ENCODE data around the gene INPP5A. TPM values are rescaled to one million over a fixed set of nuclear protein-coding genes. Genes with fewer than 3 reads are reported as not detected.
A peak's percentile ranks its signal among the peaks of the same experiment; 100 is the strongest.

The INPP5A gene
- total and polyA plus RNA-seq, 10 of the 15 experiments (the other 5 are each of a cell fraction or from before 2014, with no cell fraction given) = 0.52 to 15.0 (median 6.3) TPM

DNA sequence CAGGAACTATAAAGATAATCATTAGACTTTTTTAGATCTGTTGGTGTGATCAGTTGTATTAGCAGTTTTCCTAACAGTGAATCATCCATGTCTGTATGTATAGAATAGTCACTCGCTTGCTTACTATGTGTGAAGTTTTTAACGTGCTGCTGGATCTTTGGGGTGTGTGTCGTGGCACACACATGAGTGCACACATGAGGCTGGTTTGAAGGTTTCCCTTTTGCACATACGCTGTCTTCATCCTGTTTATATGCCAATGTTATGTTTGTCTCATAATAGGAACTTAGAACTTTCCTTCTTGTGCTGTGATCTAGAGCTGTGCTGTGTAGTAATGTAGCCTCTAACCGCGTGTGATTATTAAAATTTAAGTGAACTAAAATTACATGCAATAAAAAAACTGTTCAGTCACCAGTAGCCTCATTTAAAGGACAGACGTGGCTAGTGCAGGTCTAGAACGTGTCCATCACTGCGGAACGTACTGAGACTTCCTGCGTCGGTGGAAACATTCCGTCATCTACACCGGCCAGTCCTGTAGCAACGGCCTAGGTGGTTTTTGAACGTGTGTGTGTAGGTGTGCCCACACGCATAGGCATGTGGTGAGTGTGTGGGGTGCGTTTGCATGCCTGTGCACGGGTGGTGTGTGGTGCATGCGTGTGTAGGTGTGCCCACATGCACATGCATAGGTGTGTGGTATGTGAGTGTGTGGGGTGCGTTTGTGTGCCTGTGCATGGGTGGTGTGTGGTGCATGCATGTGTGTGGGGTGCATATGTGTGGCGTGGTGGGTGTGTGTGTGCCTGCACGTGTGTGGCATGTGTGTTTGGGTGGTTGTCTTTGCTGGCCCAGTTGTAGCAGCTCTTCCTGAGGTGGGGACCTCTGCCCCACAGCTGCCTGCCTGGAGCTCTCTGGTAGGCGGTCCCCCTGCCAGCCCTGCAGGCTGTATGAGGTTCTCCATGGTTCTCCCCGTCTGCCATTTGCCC is 56.6 kb downstream of the INPP5A start (continued):
- TF ChIP-seq, protein P1, sequence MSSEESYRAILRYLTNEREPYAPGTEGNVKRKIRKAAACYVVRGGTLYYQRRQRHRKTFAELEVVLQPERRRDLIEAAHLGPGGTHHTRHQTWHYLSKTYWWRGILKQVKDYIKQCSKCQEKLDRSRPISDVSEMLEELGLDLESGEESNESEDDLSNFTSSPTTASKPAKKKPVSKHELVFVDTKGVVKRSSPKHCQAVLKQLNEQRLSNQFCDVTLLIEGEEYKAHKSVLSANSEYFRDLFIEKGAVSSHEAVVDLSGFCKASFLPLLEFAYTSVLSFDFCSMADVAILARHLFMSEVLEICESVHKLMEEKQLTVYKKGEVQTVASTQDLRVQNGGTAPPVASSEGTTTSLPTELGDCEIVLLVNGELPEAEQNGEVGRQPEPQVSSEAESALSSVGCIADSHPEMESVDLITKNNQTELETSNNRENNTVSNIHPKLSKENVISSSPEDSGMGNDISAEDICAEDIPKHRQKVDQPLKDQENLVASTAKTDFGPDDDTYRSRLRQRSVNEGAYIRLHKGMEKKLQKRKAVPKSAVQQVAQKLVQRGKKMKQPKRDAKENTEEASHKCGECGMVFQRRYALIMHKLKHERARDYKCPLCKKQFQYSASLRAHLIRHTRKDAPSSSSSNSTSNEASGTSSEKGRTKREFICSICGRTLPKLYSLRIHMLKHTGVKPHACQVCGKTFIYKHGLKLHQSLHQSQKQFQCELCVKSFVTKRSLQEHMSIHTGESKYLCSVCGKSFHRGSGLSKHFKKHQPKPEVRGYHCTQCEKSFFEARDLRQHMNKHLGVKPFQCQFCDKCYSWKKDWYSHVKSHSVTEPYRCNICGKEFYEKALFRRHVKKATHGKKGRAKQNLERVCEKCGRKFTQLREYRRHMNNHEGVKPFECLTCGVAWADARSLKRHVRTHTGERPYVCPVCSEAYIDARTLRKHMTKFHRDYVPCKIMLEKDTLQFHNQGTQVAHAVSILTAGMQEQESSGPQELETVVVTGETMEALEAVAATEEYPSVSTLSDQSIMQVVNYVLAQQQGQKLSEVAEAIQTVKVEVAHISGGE (CRISPR knock-in tag; IDR thresholded peaks at IDR 0.05) = no peak
- TF ChIP-seq LARP7 (IDR thresholded peaks at IDR 0.05) (no peak; the same call in 1 of the 2 replicates), MEF2B (IDR thresholded peaks at IDR 0.05; ENCODE audit: partially characterized antibody, poor library complexity, severe bottlenecking) (peak; percentile 53), STAT1 (conservative IDR thresholded peaks at IDR 0.05) (no peak), KLF5 (IDR thresholded peaks at IDR 0.05; ENCODE audit: partially characterized antibody) (no peak), RUNX3 (IDR thresholded peaks at IDR 0.05; ENCODE audit: low read length) (peak; percentile 87), SMARCA5 (IDR thresholded peaks at IDR 0.05) (peak; percentile 45; the same call in 1 of the 2 replicates), NFYB (IDR thresholded peaks at IDR 0.05; ENCODE audit: insufficient read depth, low read depth, low read length) (no peak), ZSCAN29 (IDR thresholded peaks at IDR 0.05) (no peak), SKIL (IDR thresholded peaks at IDR 0.05; ENCODE audit: low read depth, poor library complexity, severe bottlenecking) (peak; percentile 12), CHD2 (IDR thresholded peaks at IDR 0.05; ENCODE audit: borderline replicate concordance, low read depth, low read length) (peak; percentile 56; the same call in 1 of the 2 replicates), CBX3 (IDR thresholded peaks at IDR 0.05; ENCODE audit: borderline replicate concordance, low read depth) (no peak), ZNF24 (IDR thresholded peaks at IDR 0.05) (no peak), SP1 (IDR thresholded peaks at IDR 0.05; ENCODE audit: low read depth, low read length) (peak; percentile 22), MEF2A (IDR thresholded peaks at IDR 0.05; ENCODE audit: insufficient read depth, low read depth, low read length) (no peak), PAX5 (IDR thresholded peaks at IDR 0.05; ENCODE audit: borderline replicate concordance, low read depth, low read length) (peak; percentile 66; the same call in 1 of the 2 replicates), EGR1 (IDR thresholded peaks at IDR 0.05; ENCODE audit: borderline replicate concordance in 1 of 2, low read depth in 2 of 2, low read length in 2 of 2) (no peak), TARDBP (IDR thresholded peaks at IDR 0.05; ENCODE audit: borderline replicate concordance) (no peak)
- TF ChIP-seq, protein P2, sequence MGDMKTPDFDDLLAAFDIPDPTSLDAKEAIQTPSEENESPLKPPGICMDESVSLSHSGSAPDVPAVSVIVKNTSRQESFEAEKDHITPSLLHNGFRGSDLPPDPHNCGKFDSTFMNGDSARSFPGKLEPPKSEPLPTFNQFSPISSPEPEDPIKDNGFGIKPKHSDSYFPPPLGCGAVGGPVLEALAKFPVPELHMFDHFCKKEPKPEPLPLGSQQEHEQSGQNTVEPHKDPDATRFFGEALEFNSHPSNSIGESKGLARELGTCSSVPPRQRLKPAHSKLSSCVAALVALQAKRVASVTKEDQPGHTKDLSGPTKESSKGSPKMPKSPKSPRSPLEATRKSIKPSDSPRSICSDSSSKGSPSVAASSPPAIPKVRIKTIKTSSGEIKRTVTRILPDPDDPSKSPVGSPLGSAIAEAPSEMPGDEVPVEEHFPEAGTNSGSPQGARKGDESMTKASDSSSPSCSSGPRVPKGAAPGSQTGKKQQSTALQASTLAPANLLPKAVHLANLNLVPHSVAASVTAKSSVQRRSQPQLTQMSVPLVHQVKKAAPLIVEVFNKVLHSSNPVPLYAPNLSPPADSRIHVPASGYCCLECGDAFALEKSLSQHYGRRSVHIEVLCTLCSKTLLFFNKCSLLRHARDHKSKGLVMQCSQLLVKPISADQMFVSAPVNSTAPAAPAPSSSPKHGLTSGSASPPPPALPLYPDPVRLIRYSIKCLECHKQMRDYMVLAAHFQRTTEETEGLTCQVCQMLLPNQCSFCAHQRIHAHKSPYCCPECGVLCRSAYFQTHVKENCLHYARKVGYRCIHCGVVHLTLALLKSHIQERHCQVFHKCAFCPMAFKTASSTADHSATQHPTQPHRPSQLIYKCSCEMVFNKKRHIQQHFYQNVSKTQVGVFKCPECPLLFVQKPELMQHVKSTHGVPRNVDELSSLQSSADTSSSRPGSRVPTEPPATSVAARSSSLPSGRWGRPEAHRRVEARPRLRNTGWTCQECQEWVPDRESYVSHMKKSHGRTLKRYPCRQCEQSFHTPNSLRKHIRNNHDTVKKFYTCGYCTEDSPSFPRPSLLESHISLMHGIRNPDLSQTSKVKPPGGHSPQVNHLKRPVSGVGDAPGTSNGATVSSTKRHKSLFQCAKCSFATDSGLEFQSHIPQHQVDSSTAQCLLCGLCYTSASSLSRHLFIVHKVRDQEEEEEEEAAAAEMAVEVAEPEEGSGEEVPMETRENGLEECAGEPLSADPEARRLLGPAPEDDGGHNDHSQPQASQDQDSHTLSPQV (IDR thresholded peaks at IDR 0.05) = no peak

All from GM12878 (cell line).